Adrenal gland (tissue), 12 donors: ENCODE results near the gene ZDHHC19. TPM values are rescaled to one million over a fixed set of nuclear protein-coding genes. Genes with fewer than 3 reads are reported as not detected.

ENCODE experiments used
- DNase-seq, 7 donors: peaks; one replicate each; pipeline ENCODE4 v3.0.0-alpha.2; 2019 to 2020
- H3K27ac ChIP-seq, 5 donors: fragments of 200-600 bp; sonication (generic) in 4 of 5; 1 replicate in 3 of 5; 2 replicates in 2 of 5; pipeline versions ENCODE4 v1.5.1 to v1.8.0; 2016 to 2020; ENCODE audit warnings: mild to moderate bottlenecking in 1 of 5
- H3K27me3 ChIP-seq: fragments of 200-600 bp; 2 replicates; pipeline ENCODE4 v1.8.0; 2021
- H3K36me3 ChIP-seq, 2 donors: fragments of 200-600 bp; replicated peaks in 1 of 2; 1 replicate in 1 of 2; 2 replicates in 1 of 2; pipeline versions ENCODE4 v1.5.1 to v1.8.0; 2018 to 2022
- H3K4me1 ChIP-seq, 2 donors: fragments of 200-600 bp; replicated peaks in 1 of 2; 1 replicate in 1 of 2; 2 replicates in 1 of 2; pipeline versions ENCODE4 v1.5.1 to v1.8.0; 2018 to 2021
- H3K4me3 ChIP-seq, 4 donors: fragments of 200-600 bp; sonication (generic) in 3 of 4; one replicate each; pipeline ENCODE4 v1.5.1; 2016 to 2018
- H3K9me3 ChIP-seq, 3 donors: fragments of 200-600 bp; sonication (generic) in 1 of 3; replicated peaks in 1 of 3; 1 replicate in 2 of 3; 2 replicates in 1 of 3; pipeline versions ENCODE4 v1.5.1 to v1.8.0; 2016 to 2021
- CTCF ChIP-seq, 6 experiments: fragments of 450-650 bp in 4 of 6; fragments of 200-600 bp in 2 of 6; sonication (generic) in 1 of 6; IDR thresholded peaks; 1 replicate in 5 of 6; 2 replicates in 1 of 6; pipeline versions ENCODE4 v1.5.1 to v1.8.0; 2016 to 2021; ENCODE audit warnings: antibody characterized with exemption in 6 of 6, mild to moderate bottlenecking in 2 of 6, moderate library complexity in 1 of 6
- POLR2A ChIP-seq, 2 donors: fragments of 450-650 bp; IDR thresholded peaks; one replicate each; pipeline ENCODE4 v1.6.1; 2017; ENCODE audit warnings: antibody characterized with exemption in 2 of 2, mild to moderate bottlenecking in 2 of 2, moderate library complexity in 1 of 2
- WGBS, 4 donors: extraction: QIAGEN DNeasy Blood & Tissue Kit in 2 of 4; methylation state at CpG; one replicate each; pipeline versions ENCODE4 v1.1.5 to v1.1.7; 2013 to 2017; 5-methylcytosine and 5-hydroxymethylcytosine counted together
- intact Hi-C, 2 donors: fragments of 100-400 bp; cut with DNase I; formaldehyde crosslinking; loops; one replicate each; pipeline versions ENCODE4 v1.14.1 to v1.15.0; 2022 to 2023
- polyA plus RNA-seq, 3 donors: library from polyadenylated mRNA; stranded (reverse); fragments of 200-250 nt in 2 of 3; fragments of 350-450 nt in 1 of 3; fragmentation: Illumina TruSeq in 1 of 3; extraction: RNeasy Lipid Tissue Mini Kit (QIAGEN cat#74804) in 1 of 3; gene quantifications; one replicate each; pipeline ENCODE4 v1.2.3, GENCODE V29; 2013 to 2014
- total RNA-seq, 9 donors: library from RNA; depleted of rRNA in 4 of 9; stranded (reverse); fragments of >200 nt in 4 of 9; fragments of 120-200 nt in 1 of 9; fragmentation: NEBNext Ultra II Directional in 1 of 9; extraction: Animal tissue kit (Norgen Biotek cat#: 25700) in 1 of 9; gene quantifications; one replicate each; pipeline versions ENCODE4 v1.1.0 to v1.2.4, GENCODE V29; 2013 to 2023
- donor health status: healthy with polysubstance abuse.
- donor health status: Bipolar disorder and iron deficiency.
- donor health status: DM: yes; HTN: yes; CAD: no.
- donor health status: DM: no; HTN: no; CAD: no.
- donor health status: DM: no; HTN: no; CAD: no.
- donor health status: DM: yes; HTN: yes; CAD: no.

The ZDHHC19 gene
- total and polyA plus RNA-seq, 12 donors: 3.0 to 59.2 (median 7.4) TPM; not detected in 1

DNA sequence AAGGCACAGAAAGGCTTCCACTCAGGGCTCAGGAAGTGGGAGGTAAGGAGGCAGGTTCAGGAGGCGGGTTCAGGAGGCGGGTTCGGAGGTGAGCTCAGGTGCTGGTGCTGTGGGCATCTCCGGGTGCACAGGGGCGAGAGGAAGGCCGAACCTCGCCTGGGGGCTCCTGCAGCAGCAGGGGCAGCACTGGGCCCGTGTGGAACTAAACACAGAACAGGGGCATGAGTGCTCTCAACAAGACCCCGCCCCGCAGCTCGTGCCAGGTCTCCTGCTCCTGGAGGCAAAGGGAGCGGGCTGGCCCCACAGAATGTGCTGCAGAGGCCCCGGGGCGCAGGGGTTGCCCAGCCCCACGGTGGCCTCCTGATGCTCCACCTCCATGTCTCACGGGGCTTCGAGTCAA, 13.7 kb downstream of the ZDHHC19 start:
- 88 to 91% (median 89%) methylated on average over 14 to 17 of the region's 17 CpGs for WGBS, 4 donors
- Histone ChIP-seq H3K36me3 (no peaks in the 10 kb centered on the region), H3K9me3 (no peaks in the 10 kb centered on the region), H3K4me1 (peaks cover 0 to 13% of the 10 kb centered on the region in 2 donors), H3K27ac (no peak overlapping the region), H3K27me3 (no peaks in the 10 kb centered on the region), H3K4me3 (no peak overlapping the region)
- DNase-seq: no peak
- intact Hi-C loops: loop anchor here (2.0 to 5.0 kb wide), 2 partner anchors 125 to 175 kb away; no protein-coding TSS in a partner anchor
- TF ChIP-seq POLR2A (IDR thresholded peaks at IDR 0.05) (no peak), CTCF (IDR thresholded peaks at IDR 0.05) (no peak)

DNA sequence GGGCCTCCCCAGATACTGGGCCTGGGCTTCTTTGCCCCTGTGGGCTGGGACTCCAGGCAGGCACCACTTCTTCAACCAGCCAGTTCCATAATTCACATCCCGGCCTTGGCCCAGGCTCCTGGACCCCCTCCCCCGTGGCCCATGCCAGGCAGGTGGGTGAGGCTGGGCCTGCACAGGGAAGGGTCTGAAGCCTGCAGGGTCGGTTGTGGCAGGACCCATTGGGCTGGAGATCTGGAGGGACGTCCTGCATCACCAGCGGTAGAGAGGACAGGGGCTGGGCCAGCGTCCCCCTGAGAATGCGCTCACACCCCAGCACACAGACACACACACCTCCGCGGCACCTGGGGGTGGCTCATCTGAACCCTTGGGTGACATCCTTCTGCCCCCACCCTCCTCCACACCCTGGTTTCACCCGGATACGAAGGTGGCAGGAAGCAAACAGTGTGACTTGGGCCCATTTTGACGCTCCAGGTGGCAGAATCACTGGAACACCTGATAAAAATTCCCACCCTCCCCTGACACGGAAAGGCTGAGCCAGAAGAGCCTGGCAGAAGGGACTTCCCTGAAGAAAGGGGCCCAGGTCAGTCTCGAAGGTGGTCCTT, 15.4 kb downstream of the ZDHHC19 start:
- Histone ChIP-seq H3K4me1 (peaks cover 0 to 13% of the 10 kb centered on the region in 2 donors), H3K27ac (no peak overlapping the region), H3K27me3 (no peaks in the 10 kb centered on the region), H3K36me3 (no peaks in the 10 kb centered on the region), H3K9me3 (no peaks in the 10 kb centered on the region), H3K4me3 (no peak overlapping the region)
- no peak for DNase-seq
- TF ChIP-seq CTCF (IDR thresholded peaks at IDR 0.05): no peak
- TF ChIP-seq POLR2A (IDR thresholded peaks at IDR 0.05): no peak
- intact Hi-C loops: loop anchor here (2.0 to 5.0 kb wide), 2 partner anchors 123 to 173 kb away; no protein-coding TSS in a partner anchor
- WGBS, 4 donors: 84 to 95% (median 93%) methylated on average over 6 to 14 of the region's 14 CpGs

DNA sequence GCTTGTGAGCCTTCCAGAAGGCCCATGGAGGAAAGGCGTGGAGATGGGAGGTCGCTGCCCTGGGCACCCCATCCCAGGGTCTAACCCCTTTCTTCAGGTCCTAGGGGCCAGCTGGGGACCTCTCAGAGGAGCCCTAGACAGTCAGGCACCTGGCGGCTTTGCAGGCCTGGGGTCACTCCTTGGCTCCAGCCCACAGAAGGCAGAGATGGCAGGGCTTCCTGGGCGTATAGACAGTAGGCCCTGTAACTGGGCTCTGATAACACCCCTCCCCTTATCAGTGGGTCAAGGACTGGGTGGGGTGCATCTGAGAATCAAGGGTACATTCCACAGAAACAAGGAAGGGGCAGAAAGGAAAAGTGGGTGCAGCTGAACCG, 16.7 kb downstream of the ZDHHC19 start:
- H3K27me3 ChIP-seq: no peaks in the 10 kb centered on the region
- no peak for DNase-seq
- whole genome bisulfite sequencing, 4 donors: 76 to 92% (median 83%) methylated on average over 2 to 5 of the region's 5 CpGs
- intact Hi-C loops: no loop called here
- TF ChIP-seq CTCF (IDR thresholded peaks at IDR 0.05) (no peak), POLR2A (IDR thresholded peaks at IDR 0.05) (no peak)
- no peaks in the 10 kb centered on the region for H3K36me3 ChIP-seq
- peak overlapping the region in 1 of 5 donors; percentile 24 for H3K27ac ChIP-seq
- peaks cover 0 to 13% of the 10 kb centered on the region in 2 donors for H3K4me1 ChIP-seq
- H3K9me3 ChIP-seq: no peaks in the 10 kb centered on the region
- H3K4me3 ChIP-seq: no peak overlapping the region

DNA sequence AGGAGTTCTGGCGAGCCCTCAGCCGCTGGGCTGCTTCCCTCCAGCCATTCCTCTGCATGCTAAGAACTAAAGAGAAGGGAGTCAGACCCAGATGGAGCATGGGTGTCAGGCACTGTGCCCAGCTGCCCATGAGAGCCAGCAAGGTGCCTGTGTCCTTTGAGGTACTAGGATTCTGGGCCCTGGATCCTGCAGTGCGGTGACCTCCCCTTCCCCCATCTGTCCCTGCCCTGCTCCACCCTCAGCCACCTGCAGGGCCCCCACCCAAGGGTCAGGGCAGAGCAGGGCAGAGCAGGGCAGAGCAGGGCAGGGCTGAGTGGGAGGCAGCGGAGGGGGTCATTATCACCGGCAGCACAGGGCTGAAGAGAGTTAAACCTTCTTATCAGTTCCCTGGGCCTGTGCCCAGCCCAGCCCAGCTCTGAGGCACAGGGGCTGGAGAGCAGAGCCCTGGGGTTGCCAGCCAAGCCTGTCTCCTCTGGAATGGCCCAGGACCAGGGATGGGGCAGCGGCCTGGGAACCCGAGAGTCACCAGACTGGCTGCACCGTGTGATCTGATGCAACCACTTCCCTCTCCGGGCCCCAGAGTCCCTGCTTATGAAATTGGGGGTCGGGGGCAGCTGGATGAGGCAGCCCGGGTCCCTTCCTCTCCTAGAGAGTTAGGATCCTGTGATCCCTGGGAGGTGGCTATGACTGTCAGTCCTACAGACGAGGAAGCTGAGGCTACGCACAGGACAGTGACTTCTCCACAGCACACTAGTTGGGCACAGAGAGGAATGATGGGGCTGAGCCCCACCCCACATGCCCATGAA, 17.3 kb downstream of the ZDHHC19 start:
- H3K36me3 ChIP-seq: no peaks in the 10 kb centered on the region
- DNase-seq: peak; percentile 47 to 90 (median 82)
- H3K9me3 ChIP-seq: no peaks in the 10 kb centered on the region
- peak overlapping the region in 2 of 5 donors; percentile 0 to 24 for H3K27ac ChIP-seq
- no peak for TF ChIP-seq POLR2A (IDR thresholded peaks at IDR 0.05)
- H3K4me3 ChIP-seq: no peak overlapping the region
- intact Hi-C loops: no loop called here
- no peaks in the 10 kb centered on the region for H3K27me3 ChIP-seq
- WGBS, 4 donors: 41 to 66% (median 51%) methylated on average over 4 to 13 of the region's 13 CpGs
- H3K4me1 ChIP-seq: peaks cover 0 to 13% of the 10 kb centered on the region in 2 donors
